GM18867 (cell line): ENCODE results near the gene GABPB2.

Experiments used
- ATAC-seq: cut with Tn5 transposase; IDR thresholded peaks from one replicate; pipeline ENCODE4 v1.9.1; 2021; ENCODE audit warnings: mild to moderate bottlenecking, moderate library complexity; ENCODE audit not compliant: unreplicated experiment

The GABPB2 gene

GRCh38 chr1:151131701-151132334 is 61.3 kb downstream of the GABPB2 start:
- ATAC-seq, result no peak

- no peak for ATAC-seq
Observed at GRCh38 chr1:151132335-151133017, 61.9 kb downstream of the GABPB2 start.

GRCh38 chr1:151133018-151133806 is 62.7 kb downstream of the GABPB2 start:
- no peak for ATAC-seq

- ATAC-seq, result no peak
Observed at GRCh38 chr1:151134396-151134795, 63.8 kb downstream of the GABPB2 start.

- no peak for ATAC-seq
Observed at GRCh38 chr1:151134991-151135390, 64.4 kb downstream of the GABPB2 start.

GRCh38 chr1:151135433-151136385 is 65.1 kb downstream of the GABPB2 start:
- ATAC-seq, result no peak

GRCh38 chr1:151137789-151138188 is 67.2 kb downstream of the GABPB2 start:
- ATAC-seq, result no peak

GRCh38 chr1:151142411-151143056 is 72.0 kb downstream of the GABPB2 start:
- ATAC-seq, result no peak

GRCh38 chr1:151143057-151143435 is 72.5 kb downstream of the GABPB2 start:
- no peak for ATAC-seq

GRCh38 chr1:151143986-151144385 is 73.4 kb downstream of the GABPB2 start:
- no peak for ATAC-seq

- ATAC-seq, result no peak
Observed at GRCh38 chr1:151144474-151145303, 74.1 kb downstream of the GABPB2 start.

- ATAC-seq, result no peak
Observed at GRCh38 chr1:151145304-151146071, 74.9 kb downstream of the GABPB2 start.

- peak; percentile 7 for ATAC-seq
Observed at GRCh38 chr1:151146072-151146411, 75.5 kb downstream of the GABPB2 start.

GRCh38 chr1:151146412-151147131 is 76.0 kb downstream of the GABPB2 start, which contains the start of gene SEMA6C:
TSS of gene SEMA6C (minus strand) at chr1:151146631. CDS start at chr1:151142621, 4,010 bp downstream.
- ATAC-seq, result peak; percentile 99

GRCh38 chr1:151147132-151147503 is 76.6 kb downstream of the GABPB2 start:
- no peak for ATAC-seq

- ATAC-seq, result no peak
Observed at GRCh38 chr1:151147665-151148064, 77.1 kb downstream of the GABPB2 start.

- peak; percentile 68 for ATAC-seq
Observed at GRCh38 chr1:151156515-151156819, 85.9 kb downstream of the GABPB2 start, which contains the start of gene TNFAIP8L2. TSS of gene TNFAIP8L2 (plus strand) at chr1:151156649. CDS start at chr1:151158698, 2,049 bp downstream.

- no peak for ATAC-seq
Observed at GRCh38 chr1:151157067-151157531, 86.5 kb downstream of the GABPB2 start.
